Measurements from ENCODE around the gene CTNND1. TPM values are rescaled to one million over a fixed set of nuclear protein-coding genes. Genes with fewer than 3 reads are reported as not detected.

The CTNND1 gene, protein sequence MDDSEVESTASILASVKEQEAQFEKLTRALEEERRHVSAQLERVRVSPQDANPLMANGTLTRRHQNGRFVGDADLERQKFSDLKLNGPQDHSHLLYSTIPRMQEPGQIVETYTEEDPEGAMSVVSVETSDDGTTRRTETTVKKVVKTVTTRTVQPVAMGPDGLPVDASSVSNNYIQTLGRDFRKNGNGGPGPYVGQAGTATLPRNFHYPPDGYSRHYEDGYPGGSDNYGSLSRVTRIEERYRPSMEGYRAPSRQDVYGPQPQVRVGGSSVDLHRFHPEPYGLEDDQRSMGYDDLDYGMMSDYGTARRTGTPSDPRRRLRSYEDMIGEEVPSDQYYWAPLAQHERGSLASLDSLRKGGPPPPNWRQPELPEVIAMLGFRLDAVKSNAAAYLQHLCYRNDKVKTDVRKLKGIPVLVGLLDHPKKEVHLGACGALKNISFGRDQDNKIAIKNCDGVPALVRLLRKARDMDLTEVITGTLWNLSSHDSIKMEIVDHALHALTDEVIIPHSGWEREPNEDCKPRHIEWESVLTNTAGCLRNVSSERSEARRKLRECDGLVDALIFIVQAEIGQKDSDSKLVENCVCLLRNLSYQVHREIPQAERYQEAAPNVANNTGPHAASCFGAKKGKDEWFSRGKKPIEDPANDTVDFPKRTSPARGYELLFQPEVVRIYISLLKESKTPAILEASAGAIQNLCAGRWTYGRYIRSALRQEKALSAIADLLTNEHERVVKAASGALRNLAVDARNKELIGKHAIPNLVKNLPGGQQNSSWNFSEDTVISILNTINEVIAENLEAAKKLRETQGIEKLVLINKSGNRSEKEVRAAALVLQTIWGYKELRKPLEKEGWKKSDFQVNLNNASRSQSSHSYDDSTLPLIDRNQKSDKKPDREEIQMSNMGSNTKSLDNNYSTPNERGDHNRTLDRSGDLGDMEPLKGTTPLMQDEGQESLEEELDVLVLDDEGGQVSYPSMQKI
- polyA plus RNA-seq (2012; ENCODE audit: insufficient read length, low read depth): 31.7 TPM

DNA sequence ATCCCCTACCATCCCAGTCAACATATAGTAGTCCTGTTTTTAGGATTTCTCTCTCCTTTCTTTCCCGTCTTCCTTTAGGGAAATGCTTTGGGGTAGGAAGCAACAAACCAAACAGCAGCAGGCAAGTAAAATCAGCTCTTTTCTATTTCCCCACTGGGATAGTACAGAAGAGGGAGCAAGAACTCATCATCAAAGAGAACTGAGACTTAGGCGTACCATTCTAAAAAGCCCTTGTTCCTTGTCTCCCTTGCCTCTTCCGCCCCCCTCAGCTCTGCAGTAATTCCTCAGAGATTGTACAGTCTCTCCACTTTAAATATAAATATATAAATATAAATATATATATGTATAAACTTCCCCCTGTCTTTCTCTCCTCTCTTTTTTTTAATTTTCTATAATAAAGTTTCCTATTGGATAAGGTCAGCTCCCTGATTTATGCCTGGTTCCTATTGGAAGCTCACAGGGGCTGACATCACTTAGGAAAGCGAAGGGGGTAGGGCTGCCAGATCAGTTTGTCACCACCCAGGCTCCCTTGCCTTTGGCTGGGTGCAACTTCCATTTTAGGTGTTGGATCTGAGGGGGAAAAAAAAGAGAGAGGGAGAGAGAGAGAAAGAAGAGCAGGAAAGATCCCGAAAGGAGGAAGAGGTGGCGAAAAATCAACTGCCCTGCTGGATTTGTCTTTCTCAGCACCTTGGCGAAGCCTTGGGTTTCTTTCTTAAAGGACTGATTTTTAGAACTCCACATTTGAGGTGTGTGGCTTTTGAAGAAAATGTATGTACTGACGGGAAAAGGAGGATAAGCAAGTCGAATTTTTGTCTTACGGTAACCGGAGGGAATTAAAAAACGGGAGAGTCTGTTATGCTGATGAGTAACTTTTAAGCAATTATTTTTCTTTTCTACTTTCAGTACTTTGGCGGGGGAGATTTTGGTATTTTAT, at the start of gene CTNND1:
Gene CTNND1, plus strand, starts transcription at position 502 of the 934 bp plus-strand sequence. CDS start 29,677 bp downstream, outside the sequence.
- peak; percentile 86; the same call in 1 of the 2 replicates for TF ChIP-seq TAF1 (IDR thresholded peaks at IDR 0.05; ENCODE audit: borderline replicate concordance, insufficient read depth, low read length)
- TF ChIP-seq, protein P1, sequence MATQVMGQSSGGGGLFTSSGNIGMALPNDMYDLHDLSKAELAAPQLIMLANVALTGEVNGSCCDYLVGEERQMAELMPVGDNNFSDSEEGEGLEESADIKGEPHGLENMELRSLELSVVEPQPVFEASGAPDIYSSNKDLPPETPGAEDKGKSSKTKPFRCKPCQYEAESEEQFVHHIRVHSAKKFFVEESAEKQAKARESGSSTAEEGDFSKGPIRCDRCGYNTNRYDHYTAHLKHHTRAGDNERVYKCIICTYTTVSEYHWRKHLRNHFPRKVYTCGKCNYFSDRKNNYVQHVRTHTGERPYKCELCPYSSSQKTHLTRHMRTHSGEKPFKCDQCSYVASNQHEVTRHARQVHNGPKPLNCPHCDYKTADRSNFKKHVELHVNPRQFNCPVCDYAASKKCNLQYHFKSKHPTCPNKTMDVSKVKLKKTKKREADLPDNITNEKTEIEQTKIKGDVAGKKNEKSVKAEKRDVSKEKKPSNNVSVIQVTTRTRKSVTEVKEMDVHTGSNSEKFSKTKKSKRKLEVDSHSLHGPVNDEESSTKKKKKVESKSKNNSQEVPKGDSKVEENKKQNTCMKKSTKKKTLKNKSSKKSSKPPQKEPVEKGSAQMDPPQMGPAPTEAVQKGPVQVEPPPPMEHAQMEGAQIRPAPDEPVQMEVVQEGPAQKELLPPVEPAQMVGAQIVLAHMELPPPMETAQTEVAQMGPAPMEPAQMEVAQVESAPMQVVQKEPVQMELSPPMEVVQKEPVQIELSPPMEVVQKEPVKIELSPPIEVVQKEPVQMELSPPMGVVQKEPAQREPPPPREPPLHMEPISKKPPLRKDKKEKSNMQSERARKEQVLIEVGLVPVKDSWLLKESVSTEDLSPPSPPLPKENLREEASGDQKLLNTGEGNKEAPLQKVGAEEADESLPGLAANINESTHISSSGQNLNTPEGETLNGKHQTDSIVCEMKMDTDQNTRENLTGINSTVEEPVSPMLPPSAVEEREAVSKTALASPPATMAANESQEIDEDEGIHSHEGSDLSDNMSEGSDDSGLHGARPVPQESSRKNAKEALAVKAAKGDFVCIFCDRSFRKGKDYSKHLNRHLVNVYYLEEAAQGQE (IDR thresholded peaks at IDR 0.05; ENCODE audit: insufficient read depth in 1 of 2, low read depth in 2 of 2, low read length in 2 of 2): peak in 1 of 2 experiments; percentile 24; a peak in 1 of 4 replicates
- no peak for TF ChIP-seq FOXP2 (optimal IDR thresholded peaks at IDR 0.05; ENCODE audit: borderline replicate concordance, extremely low read depth, extremely low read length, insufficient read depth)
- TF ChIP-seq SIN3A (IDR thresholded peaks at IDR 0.05; ENCODE audit: borderline replicate concordance, insufficient read depth, low read length): no peak
- peak; percentile 90; the same call in 1 of the 2 replicates for TF ChIP-seq POLR2AphosphoS5 (IDR thresholded peaks at IDR 0.05; ENCODE audit: low read depth, low read length)

DNA sequence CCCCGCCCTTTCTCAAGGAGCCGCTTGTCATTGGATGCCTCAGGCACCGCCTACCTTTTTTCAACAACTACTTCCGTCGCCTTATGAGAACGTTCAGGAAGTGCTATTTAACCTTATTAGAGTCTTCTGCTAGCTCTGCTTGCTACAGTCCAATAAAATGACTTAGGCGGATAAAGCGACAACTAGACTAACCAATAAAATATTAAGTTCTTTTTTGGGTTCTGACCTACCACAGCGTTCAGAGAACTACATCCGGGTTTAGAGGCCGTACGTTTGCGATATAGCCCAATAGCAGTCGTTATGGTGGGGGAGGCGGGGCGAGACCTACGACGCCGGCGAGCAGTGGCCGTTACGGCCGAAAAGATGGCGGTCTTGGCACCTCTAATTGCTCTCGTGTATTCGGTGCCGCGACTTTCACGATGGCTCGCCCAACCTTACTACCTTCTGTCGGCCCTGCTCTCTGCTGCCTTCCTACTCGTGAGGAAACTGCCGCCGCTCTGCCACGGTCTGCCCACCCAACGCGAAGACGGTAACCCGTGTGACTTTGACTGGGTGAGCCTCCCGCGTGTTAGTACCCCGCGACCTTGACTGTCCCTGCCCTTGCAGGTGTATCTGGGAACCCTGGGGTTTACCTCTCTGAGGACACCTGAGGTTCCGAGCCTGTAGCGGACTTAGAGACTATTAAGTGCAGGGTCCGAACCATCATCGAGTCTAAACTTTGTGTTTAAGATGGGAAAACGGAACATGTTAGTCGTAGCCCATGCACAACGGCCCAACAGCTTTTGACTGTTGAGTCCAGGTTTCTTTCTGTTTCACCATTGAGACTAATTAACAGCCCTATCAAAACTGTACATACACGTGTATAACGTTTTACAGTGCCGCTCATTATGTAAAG, 49.1 kb upstream of the CTNND1 start, which contains the start of gene TMX2:
Gene TMX2, plus strand, starts transcription at position 338 of the 895 bp plus-strand sequence. Its CDS starts 26 bp downstream, at position 364.
- TF ChIP-seq POLR2AphosphoS5 (IDR thresholded peaks at IDR 0.05; ENCODE audit: low read depth, low read length) (peak; percentile 48; the same call in 1 of the 2 replicates), TAF1 (IDR thresholded peaks at IDR 0.05; ENCODE audit: borderline replicate concordance, insufficient read depth, low read length) (peak; percentile 89; the same call in 1 of the 2 replicates)
- TF ChIP-seq, protein P1 (IDR thresholded peaks at IDR 0.05; ENCODE audit: insufficient read depth in 1 of 2, low read depth in 2 of 2, low read length in 2 of 2): no peak

DNA sequence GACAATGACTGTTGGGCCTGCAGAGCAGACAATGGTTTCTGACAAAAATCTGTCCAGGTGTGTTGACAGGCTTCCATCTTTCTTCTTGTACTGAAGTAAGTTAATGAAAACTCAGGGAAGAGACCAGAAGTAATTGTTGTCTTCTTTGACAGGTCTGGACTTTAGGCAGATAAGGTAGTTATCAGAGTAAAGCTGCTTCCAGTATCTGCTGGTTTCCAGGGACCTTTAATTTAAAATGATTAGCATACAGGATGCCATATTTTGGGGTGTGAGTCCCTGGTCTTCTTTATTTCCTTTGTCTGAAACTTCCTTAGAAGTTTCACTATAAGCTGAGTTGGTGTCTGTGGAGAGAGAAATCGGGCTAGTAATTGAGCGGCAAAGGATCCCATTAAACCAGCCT, 47.8 kb upstream of the CTNND1 start:
- TF ChIP-seq TAF1 (IDR thresholded peaks at IDR 0.05; ENCODE audit: borderline replicate concordance, insufficient read depth, low read length) (no peak), POLR2AphosphoS5 (IDR thresholded peaks at IDR 0.05; ENCODE audit: low read depth, low read length) (no peak), FOXP2 (optimal IDR thresholded peaks at IDR 0.05; ENCODE audit: borderline replicate concordance, extremely low read depth, extremely low read length, insufficient read depth) (no peak), SIN3A (IDR thresholded peaks at IDR 0.05; ENCODE audit: borderline replicate concordance, insufficient read depth, low read length) (no peak)
- TF ChIP-seq, protein P1 (IDR thresholded peaks at IDR 0.05; ENCODE audit: insufficient read depth in 1 of 2, low read depth in 2 of 2, low read length in 2 of 2): no peak

All from PFSK-1 (cell line).